WTC11 (cell line): ENCODE data around the gene AGBL4. TPM values are rescaled to one million over a fixed set of nuclear protein-coding genes. Genes with fewer than 3 reads are reported as not detected.

Experiments
- ATAC-seq: fragments of 200-7000 bp; cut with Tn5 transposase; 2 replicates; pipeline ENCODE4 v1.10.0; 2021; ENCODE audit warnings: mild to moderate bottlenecking, moderate library complexity
- CTCF ChIA-PET: fragments of 300-600 bp; sonication (Branson Sonifier 250); formaldehyde crosslinking; loops from one replicate; lab custom pipeline; 2021; ENCODE audit warnings: antibody characterized with exemption; lab: Charles Lee
- POLR2A ChIA-PET: fragments of 350-600 bp; sonication (Branson Sonifier 250); formaldehyde crosslinking; loops from one replicate; lab custom pipeline; 2021; ENCODE audit warnings: antibody characterized with exemption; lab: Charles Lee
- DNase-seq: peaks from one replicate; pipeline ENCODE4 v3.0.0; 2021; ENCODE audit warnings: low spot score
- H3K27ac Mint-ChIP-seq: 2 replicates; pipeline ENCODE4 v1.8.0; 2021; ENCODE audit warnings: mixed read lengths
- H3K27me3 Mint-ChIP-seq: 2 replicates; pipeline ENCODE4 v1.8.0; 2021; ENCODE audit warnings: low read depth, mild to moderate bottlenecking, moderate library complexity, mixed read lengths
- H3K36me3 Mint-ChIP-seq: 2 replicates; pipeline ENCODE4 v1.8.0; 2021; ENCODE audit warnings: mixed read lengths
- H3K4me1 Mint-ChIP-seq: 2 replicates; pipeline ENCODE4 v1.8.0; 2022; ENCODE audit warnings: mixed read lengths
- H3K4me3 Mint-ChIP-seq: 2 replicates; pipeline ENCODE4 v1.8.0; 2021; ENCODE audit warnings: mild to moderate bottlenecking, moderate library complexity, mixed read lengths
- H3K9me3 Mint-ChIP-seq: 2 replicates; pipeline ENCODE4 v1.8.0; 2021; ENCODE audit warnings: mixed read lengths
- ATF1 ChIP-seq: sonication (generic); formaldehyde crosslinking; IDR thresholded peaks from 2 replicates; pipeline ENCODE4 v1.8.1; 2023; ENCODE audit warnings: mild to moderate bottlenecking, moderate library complexity, missing genetic modification reagents
- ETV6 ChIP-seq: sonication (generic); formaldehyde crosslinking; IDR thresholded peaks from 2 replicates; pipeline ENCODE4 v1.8.1; 2022; ENCODE audit warnings: mild to moderate bottlenecking, missing genetic modification reagents
- JUN ChIP-seq: sonication (generic); formaldehyde crosslinking; IDR thresholded peaks from 2 replicates; pipeline ENCODE4 v1.8.0; 2023; ENCODE audit warnings: mild to moderate bottlenecking, missing genetic modification reagents
- NFE2L1 ChIP-seq: sonication (generic); formaldehyde crosslinking; IDR thresholded peaks from 2 replicates; pipeline ENCODE4 v1.8.1; 2023; ENCODE audit warnings: missing genetic modification reagents
- OVOL2 ChIP-seq: fragments of 250-450 bp; sonication (Bioruptor Pico); IDR thresholded peaks from 2 replicates; pipeline ENCODE4 v1.9.0; 2021; ENCODE audit warnings: mild to moderate bottlenecking, borderline replicate concordance
- RORB ChIP-seq: fragments of 250-450 bp; sonication (Bioruptor Pico); IDR thresholded peaks from 2 replicates; pipeline ENCODE4 v1.9.0; 2021; ENCODE audit warnings: mild to moderate bottlenecking
- SMAD4 ChIP-seq: sonication (generic); formaldehyde crosslinking; IDR thresholded peaks from 2 replicates; pipeline ENCODE4 v1.8.0; 2022; ENCODE audit warnings: mild to moderate bottlenecking, missing genetic modification reagents
- TEAD4 ChIP-seq: sonication (generic); formaldehyde crosslinking; IDR thresholded peaks from 2 replicates; pipeline ENCODE4 v1.8.0; 2022; ENCODE audit warnings: mild to moderate bottlenecking, missing genetic modification reagents
- ZNF232 ChIP-seq: sonication (generic); formaldehyde crosslinking; IDR thresholded peaks from 2 replicates; pipeline ENCODE4 v1.8.0; 2022; ENCODE audit warnings: mild to moderate bottlenecking, missing genetic modification reagents
- ZNF423 ChIP-seq: fragments of 250-450 bp; sonication (Bioruptor Pico); IDR thresholded peaks from 2 replicates; pipeline ENCODE4 v2.1.2; 2022; ENCODE audit warnings: mild to moderate bottlenecking, moderate library complexity
- total RNA-seq: library from RNA; stranded (reverse); gene quantifications from 3 replicates; pipeline ENCODE4 v1.2.3, GENCODE V29; 2021
- TF ChIP-seq, protein P1 (sequence below): sonication (generic); formaldehyde crosslinking; IDR thresholded peaks from 2 replicates; pipeline ENCODE4 v1.8.0; 2022; ENCODE audit warnings: mild to moderate bottlenecking, missing genetic modification reagents
- TF ChIP-seq, protein P2 (sequence below): fragments of 250-450 bp; sonication (Bioruptor Pico); IDR thresholded peaks from 2 replicates; pipeline ENCODE4 v2.1.2; 2022; ENCODE audit warnings: mild to moderate bottlenecking, moderate library complexity
- TF ChIP-seq, protein P3 (sequence below): sonication (generic); formaldehyde crosslinking; IDR thresholded peaks from 2 replicates; pipeline ENCODE4 v1.8.0; 2022; ENCODE audit warnings: missing genetic modification reagents
- TF ChIP-seq, protein P4 (sequence below): fragments of 200-600 bp; IDR thresholded peaks from 2 replicates; pipeline ENCODE4 v1.8.0; 2022; ENCODE audit warnings: antibody characterized with exemption
- TF ChIP-seq, protein P5 (sequence below): sonication (generic); formaldehyde crosslinking; IDR thresholded peaks from 2 replicates; pipeline ENCODE4 v1.8.1; 2022; ENCODE audit warnings: missing genetic modification reagents, borderline replicate concordance
- TF ChIP-seq, protein P6 (sequence below): fragments of 250-450 bp; sonication (Bioruptor Pico); conservative IDR thresholded peaks from 2 replicates; pipeline ENCODE4 v1.9.0; 2021; ENCODE audit warnings: mild to moderate bottlenecking
- TF ChIP-seq, protein P7 (sequence below): fragments of 250-450 bp; sonication (Bioruptor Pico); IDR thresholded peaks from 2 replicates; pipeline ENCODE4 v1.9.0; 2021; ENCODE audit warnings: moderate library complexity, mild to moderate bottlenecking, inconsistent platforms, borderline replicate concordance
- TF ChIP-seq, protein P8 (sequence below): sonication (generic); formaldehyde crosslinking; IDR thresholded peaks from 2 replicates; pipeline ENCODE4 v1.8.1; 2023; ENCODE audit warnings: mild to moderate bottlenecking, missing genetic modification reagents, moderate library complexity
- TF ChIP-seq, protein P9 (sequence below): sonication (generic); formaldehyde crosslinking; IDR thresholded peaks from 2 replicates; pipeline ENCODE4 v1.8.0; 2022; ENCODE audit warnings: mild to moderate bottlenecking, missing genetic modification reagents
- TF ChIP-seq, protein P10 (sequence below): sonication (generic); formaldehyde crosslinking; IDR thresholded peaks from 2 replicates; pipeline ENCODE4 v1.8.1; 2023; ENCODE audit warnings: mild to moderate bottlenecking, missing genetic modification reagents

Gene AGBL4
- total RNA-seq, 1 experiment from 2014 or later, result 0.87 TPM

DNA sequence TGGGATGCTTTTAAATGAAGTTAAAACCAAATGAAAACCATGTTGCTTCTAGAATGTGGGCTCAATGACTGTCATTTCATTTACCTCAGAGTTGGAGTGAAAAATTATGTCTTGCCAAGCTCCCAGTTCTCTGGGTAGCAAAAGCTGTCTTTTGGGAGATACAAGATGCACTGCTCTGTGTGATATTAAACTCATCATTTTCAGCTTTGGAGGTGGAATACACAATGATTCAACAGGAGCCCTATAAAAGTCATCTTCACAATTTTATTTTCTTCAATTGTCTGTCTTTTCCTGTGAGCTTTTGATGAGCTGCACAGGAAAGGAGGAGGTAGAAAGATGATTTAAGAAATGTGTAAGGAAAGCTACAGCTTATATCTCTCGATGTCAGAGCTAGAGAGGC, 1431.4 kb downstream of the AGBL4 start:
- Mint-ChIP-seq H3K27me3 (no peaks in the 10 kb centered on the region), H3K4me3 (no peak overlapping the region), H3K9me3 (no peaks in the 10 kb centered on the region), H3K36me3 (no peaks in the 10 kb centered on the region), H3K4me1 (peaks cover 18% of the 10 kb centered on the region), H3K27ac (no peak overlapping the region)
- CTCF ChIA-PET, result no interaction called here
- POLR2A ChIA-PET, result no interaction called here
- ATAC-seq (no peak), DNase-seq (no peak)
- TF ChIP-seq ATF1 (no peak), NFE2L1 (no peak), SMAD4 (CRISPR knock-in tag) (no peak), TEAD4 (CRISPR knock-in tag) (no peak), ZNF232 (CRISPR knock-in tag) (no peak), ZNF423 (CRISPR knock-in tag) (no peak), OVOL2 (CRISPR knock-in tag) (no peak), ETV6 (CRISPR knock-in tag) (no peak), RORB (CRISPR knock-in tag) (no peak), JUN (CRISPR knock-in tag) (no peak)
- TF ChIP-seq, protein P1, sequence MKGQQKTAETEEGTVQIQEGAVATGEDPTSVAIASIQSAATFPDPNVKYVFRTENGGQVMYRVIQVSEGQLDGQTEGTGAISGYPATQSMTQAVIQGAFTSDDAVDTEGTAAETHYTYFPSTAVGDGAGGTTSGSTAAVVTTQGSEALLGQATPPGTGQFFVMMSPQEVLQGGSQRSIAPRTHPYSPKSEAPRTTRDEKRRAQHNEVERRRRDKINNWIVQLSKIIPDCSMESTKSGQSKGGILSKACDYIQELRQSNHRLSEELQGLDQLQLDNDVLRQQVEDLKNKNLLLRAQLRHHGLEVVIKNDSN (CRISPR knock-in tag), result no peak
- TF ChIP-seq, protein P2, sequence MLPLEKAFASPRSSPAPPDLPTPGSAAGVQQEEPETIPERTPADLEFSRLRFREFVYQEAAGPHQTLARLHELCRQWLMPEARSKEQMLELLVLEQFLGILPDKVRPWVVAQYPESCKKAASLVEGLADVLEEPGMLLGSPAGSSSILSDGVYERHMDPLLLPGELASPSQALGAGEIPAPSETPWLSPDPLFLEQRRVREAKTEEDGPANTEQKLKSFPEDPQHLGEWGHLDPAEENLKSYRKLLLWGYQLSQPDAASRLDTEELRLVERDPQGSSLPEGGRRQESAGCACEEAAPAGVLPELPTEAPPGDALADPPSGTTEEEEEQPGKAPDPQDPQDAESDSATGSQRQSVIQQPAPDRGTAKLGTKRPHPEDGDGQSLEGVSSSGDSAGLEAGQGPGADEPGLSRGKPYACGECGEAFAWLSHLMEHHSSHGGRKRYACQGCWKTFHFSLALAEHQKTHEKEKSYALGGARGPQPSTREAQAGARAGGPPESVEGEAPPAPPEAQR, result no peak
- TF ChIP-seq, protein P3, sequence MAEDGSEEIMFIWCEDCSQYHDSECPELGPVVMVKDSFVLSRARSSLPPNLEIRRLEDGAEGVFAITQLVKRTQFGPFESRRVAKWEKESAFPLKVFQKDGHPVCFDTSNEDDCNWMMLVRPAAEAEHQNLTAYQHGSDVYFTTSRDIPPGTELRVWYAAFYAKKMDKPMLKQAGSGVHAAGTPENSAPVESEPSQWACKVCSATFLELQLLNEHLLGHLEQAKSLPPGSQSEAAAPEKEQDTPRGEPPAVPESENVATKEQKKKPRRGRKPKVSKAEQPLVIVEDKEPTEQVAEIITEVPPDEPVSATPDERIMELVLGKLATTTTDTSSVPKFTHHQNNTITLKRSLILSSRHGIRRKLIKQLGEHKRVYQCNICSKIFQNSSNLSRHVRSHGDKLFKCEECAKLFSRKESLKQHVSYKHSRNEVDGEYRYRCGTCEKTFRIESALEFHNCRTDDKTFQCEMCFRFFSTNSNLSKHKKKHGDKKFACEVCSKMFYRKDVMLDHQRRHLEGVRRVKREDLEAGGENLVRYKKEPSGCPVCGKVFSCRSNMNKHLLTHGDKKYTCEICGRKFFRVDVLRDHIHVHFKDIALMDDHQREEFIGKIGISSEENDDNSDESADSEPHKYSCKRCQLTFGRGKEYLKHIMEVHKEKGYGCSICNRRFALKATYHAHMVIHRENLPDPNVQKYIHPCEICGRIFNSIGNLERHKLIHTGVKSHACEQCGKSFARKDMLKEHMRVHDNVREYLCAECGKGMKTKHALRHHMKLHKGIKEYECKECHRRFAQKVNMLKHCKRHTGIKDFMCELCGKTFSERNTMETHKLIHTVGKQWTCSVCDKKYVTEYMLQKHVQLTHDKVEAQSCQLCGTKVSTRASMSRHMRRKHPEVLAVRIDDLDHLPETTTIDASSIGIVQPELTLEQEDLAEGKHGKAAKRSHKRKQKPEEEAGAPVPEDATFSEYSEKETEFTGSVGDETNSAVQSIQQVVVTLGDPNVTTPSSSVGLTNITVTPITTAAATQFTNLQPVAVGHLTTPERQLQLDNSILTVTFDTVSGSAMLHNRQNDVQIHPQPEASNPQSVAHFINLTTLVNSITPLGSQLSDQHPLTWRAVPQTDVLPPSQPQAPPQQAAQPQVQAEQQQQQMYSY, result no peak
- TF ChIP-seq, protein P4, sequence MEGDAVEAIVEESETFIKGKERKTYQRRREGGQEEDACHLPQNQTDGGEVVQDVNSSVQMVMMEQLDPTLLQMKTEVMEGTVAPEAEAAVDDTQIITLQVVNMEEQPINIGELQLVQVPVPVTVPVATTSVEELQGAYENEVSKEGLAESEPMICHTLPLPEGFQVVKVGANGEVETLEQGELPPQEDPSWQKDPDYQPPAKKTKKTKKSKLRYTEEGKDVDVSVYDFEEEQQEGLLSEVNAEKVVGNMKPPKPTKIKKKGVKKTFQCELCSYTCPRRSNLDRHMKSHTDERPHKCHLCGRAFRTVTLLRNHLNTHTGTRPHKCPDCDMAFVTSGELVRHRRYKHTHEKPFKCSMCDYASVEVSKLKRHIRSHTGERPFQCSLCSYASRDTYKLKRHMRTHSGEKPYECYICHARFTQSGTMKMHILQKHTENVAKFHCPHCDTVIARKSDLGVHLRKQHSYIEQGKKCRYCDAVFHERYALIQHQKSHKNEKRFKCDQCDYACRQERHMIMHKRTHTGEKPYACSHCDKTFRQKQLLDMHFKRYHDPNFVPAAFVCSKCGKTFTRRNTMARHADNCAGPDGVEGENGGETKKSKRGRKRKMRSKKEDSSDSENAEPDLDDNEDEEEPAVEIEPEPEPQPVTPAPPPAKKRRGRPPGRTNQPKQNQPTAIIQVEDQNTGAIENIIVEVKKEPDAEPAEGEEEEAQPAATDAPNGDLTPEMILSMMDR, result no peak
- TF ChIP-seq, protein P5, sequence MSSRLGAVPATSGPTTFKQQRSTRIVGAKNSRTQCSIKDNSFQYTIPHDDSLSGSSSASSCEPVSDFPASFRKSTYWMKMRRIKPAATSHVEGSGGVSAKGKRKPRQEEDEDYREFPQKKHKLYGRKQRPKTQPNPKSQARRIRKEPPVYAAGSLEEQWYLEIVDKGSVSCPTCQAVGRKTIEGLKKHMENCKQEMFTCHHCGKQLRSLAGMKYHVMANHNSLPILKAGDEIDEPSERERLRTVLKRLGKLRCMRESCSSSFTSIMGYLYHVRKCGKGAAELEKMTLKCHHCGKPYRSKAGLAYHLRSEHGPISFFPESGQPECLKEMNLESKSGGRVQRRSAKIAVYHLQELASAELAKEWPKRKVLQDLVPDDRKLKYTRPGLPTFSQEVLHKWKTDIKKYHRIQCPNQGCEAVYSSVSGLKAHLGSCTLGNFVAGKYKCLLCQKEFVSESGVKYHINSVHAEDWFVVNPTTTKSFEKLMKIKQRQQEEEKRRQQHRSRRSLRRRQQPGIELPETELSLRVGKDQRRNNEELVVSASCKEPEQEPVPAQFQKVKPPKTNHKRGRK, result no peak
- TF ChIP-seq, protein P6, sequence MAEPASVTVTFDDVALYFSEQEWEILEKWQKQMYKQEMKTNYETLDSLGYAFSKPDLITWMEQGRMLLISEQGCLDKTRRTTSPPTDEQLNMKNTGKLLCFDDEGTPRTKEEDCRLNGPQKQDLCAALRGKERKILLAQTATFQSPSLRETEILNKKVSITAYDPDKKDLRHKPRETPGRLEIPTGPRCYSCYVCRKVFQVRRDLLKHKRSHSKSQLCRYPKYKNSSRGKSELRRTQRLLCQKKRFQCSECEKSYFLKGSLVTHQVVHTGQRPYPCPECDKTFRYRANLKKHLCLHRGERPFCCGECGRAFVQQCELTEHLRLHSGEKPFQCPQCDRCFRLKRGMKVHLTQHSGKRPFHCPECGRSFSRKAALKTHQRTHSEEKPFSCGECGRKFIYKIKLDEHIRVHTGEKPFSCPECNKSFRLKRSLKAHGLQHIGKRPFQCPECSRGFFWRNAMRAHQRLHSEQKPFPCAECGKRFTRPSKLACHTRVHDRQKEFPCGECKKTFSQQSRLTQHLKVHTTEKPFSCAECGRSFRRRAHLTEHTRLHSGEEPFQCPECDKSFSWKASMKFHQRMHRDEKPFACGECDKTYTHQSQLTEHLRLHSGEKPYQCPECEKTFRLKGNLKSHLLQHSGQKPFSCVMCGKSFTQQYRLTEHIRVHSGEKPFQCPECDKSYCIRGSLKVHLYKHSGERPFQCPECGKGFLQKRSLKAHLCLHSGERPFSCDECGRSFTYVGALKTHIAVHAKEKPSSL (CRISPR knock-in tag), result no peak
- TF ChIP-seq, protein P7, sequence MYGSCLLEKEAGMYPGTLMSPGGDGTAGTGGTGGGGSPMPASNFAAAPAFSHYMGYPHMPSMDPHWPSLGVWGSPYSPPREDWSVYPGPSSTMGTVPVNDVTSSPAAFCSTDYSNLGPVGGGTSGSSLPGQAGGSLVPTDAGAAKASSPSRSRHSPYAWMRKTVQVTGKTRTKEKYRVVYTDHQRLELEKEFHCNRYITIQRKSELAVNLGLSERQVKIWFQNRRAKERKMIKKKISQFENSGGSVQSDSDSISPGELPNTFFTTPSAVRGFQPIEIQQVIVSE (CRISPR knock-in tag), result no peak
- TF ChIP-seq, protein P8, sequence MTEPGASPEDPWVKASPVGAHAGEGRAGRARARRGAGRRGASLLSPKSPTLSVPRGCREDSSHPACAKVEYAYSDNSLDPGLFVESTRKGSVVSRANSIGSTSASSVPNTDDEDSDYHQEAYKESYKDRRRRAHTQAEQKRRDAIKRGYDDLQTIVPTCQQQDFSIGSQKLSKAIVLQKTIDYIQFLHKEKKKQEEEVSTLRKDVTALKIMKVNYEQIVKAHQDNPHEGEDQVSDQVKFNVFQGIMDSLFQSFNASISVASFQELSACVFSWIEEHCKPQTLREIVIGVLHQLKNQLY (CRISPR knock-in tag), result no peak
- TF ChIP-seq, protein P9, sequence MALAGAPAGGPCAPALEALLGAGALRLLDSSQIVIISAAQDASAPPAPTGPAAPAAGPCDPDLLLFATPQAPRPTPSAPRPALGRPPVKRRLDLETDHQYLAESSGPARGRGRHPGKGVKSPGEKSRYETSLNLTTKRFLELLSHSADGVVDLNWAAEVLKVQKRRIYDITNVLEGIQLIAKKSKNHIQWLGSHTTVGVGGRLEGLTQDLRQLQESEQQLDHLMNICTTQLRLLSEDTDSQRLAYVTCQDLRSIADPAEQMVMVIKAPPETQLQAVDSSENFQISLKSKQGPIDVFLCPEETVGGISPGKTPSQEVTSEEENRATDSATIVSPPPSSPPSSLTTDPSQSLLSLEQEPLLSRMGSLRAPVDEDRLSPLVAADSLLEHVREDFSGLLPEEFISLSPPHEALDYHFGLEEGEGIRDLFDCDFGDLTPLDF (CRISPR knock-in tag), result no peak
- TF ChIP-seq, protein P10, sequence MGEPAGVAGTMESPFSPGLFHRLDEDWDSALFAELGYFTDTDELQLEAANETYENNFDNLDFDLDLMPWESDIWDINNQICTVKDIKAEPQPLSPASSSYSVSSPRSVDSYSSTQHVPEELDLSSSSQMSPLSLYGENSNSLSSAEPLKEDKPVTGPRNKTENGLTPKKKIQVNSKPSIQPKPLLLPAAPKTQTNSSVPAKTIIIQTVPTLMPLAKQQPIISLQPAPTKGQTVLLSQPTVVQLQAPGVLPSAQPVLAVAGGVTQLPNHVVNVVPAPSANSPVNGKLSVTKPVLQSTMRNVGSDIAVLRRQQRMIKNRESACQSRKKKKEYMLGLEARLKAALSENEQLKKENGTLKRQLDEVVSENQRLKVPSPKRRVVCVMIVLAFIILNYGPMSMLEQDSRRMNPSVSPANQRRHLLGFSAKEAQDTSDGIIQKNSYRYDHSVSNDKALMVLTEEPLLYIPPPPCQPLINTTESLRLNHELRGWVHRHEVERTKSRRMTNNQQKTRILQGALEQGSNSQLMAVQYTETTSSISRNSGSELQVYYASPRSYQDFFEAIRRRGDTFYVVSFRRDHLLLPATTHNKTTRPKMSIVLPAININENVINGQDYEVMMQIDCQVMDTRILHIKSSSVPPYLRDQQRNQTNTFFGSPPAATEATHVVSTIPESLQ (CRISPR knock-in tag), result no peak
